ENCODE data around the gene MYO1H. TPM values are rescaled to one million over a fixed set of nuclear protein-coding genes. Genes with fewer than 3 reads are reported as not detected.

The MYO1H gene
- total RNA-seq, 1 donor from 2014 or later = not detected

DNA sequence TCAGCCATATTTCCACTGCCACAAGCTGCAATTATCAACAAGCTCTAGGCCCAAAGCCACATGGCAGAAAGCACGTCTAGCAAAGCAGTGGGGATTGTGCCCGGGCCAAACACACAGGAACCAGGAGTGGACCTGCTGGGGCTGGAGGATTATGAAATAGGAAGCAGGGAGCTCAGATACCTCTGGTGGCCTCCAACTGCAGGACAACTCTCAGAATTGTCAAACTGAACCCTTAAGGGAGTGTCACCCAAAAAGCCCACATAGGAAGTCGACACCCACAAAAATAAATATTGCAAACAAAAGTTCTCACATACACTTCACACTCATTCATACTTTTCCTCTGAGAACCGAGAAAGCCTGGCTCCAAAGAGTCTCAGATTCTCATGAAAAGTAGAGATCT is 103.3 kb downstream of the MYO1H start:
- no peaks in the 10 kb centered on the region for H3K27me3 ChIP-seq (ENCODE audit: insufficient read depth, low read length)
- no peak overlapping the region for H3K27ac ChIP-seq (ENCODE audit: low read depth, low read length)
- H3K4me3 ChIP-seq (ENCODE audit: insufficient read depth, low read depth, low read length) = no peak overlapping the region
- FAIRE-seq (no peak), DNase-seq (ENCODE audit: low read depth) (no peak)
- H3K36me3 ChIP-seq (ENCODE audit: insufficient read depth, low read length) = peaks cover 55% of the 10 kb centered on the region
- H3K9me3 ChIP-seq (ENCODE audit: insufficient read depth, low read depth, low read length) = no peaks in the 10 kb centered on the region
- TF ChIP-seq, protein P1, sequence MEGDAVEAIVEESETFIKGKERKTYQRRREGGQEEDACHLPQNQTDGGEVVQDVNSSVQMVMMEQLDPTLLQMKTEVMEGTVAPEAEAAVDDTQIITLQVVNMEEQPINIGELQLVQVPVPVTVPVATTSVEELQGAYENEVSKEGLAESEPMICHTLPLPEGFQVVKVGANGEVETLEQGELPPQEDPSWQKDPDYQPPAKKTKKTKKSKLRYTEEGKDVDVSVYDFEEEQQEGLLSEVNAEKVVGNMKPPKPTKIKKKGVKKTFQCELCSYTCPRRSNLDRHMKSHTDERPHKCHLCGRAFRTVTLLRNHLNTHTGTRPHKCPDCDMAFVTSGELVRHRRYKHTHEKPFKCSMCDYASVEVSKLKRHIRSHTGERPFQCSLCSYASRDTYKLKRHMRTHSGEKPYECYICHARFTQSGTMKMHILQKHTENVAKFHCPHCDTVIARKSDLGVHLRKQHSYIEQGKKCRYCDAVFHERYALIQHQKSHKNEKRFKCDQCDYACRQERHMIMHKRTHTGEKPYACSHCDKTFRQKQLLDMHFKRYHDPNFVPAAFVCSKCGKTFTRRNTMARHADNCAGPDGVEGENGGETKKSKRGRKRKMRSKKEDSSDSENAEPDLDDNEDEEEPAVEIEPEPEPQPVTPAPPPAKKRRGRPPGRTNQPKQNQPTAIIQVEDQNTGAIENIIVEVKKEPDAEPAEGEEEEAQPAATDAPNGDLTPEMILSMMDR (IDR thresholded peaks at IDR 0.05; ENCODE audit: insufficient read depth, low read depth, low read length) = no peak
- TF ChIP-seq EZH2 (IDR thresholded peaks at IDR 0.05; ENCODE audit: insufficient read depth, low read length) = no peak
- H3K27me3 Mint-ChIP-seq (ENCODE audit: low read depth, unreplicated experiment) = no peaks in the 10 kb centered on the region
- peaks cover 21% of the 10 kb centered on the region for H3K4me1 Mint-ChIP-seq (ENCODE audit: low read depth, unreplicated experiment)
- no peak overlapping the region for H3K27ac Mint-ChIP-seq (ENCODE audit: unreplicated experiment)
- H3K79me2 ChIP-seq (ENCODE audit: insufficient read depth, low read length) = peaks cover 86% of the 10 kb centered on the region
- H3K4me3 Mint-ChIP-seq (ENCODE audit: unreplicated experiment) = no peak overlapping the region
- H4K20me1 ChIP-seq (ENCODE audit: insufficient read depth, low read length) = peaks cover 73% of the 10 kb centered on the region
- H3K9ac ChIP-seq (ENCODE audit: low read length) = no peak overlapping the region
- H3K36me3 Mint-ChIP-seq (ENCODE audit: low read depth, unreplicated experiment) = peaks cover 32% of the 10 kb centered on the region
- no peaks in the 10 kb centered on the region for H3K9me3 Mint-ChIP-seq (ENCODE audit: unreplicated experiment)
- no peak overlapping the region for H3K4me2 ChIP-seq (ENCODE audit: low read length)
- no peak overlapping the region for H2AFZ ChIP-seq (ENCODE audit: low read depth, low read length)
- peaks cover 12% of the 10 kb centered on the region for H3K4me1 ChIP-seq (ENCODE audit: insufficient read depth, low read length)

DNA sequence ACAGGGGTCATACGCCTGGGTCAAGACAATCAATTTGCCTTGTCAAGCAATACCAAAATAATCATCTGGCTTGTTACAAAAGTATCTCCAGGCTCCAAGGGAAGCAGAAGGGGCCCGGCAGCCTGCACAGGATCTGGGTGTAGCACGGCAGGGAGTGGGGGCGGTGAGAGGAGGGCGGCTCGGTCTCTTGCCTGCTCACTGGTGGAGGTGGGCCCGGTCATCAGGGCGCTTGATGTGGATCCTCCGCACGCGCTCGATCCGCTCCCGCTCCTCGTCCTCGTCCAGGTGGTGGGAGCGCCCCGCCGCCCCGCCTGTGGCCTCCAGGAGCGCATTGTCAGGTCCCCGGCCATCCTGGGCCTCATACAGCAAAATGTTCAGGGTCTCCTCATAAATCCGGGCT is 103.7 kb downstream of the MYO1H start:
- DNase-seq (ENCODE audit: low read depth) = no peak
- Mint-ChIP-seq H3K4me3 (ENCODE audit: unreplicated experiment) (no peak overlapping the region), H3K27me3 (ENCODE audit: low read depth, unreplicated experiment) (no peaks in the 10 kb centered on the region), H3K9me3 (ENCODE audit: unreplicated experiment) (no peaks in the 10 kb centered on the region), H3K27ac (ENCODE audit: unreplicated experiment) (no peak overlapping the region), H3K36me3 (ENCODE audit: low read depth, unreplicated experiment) (peaks cover 34% of the 10 kb centered on the region), H3K4me1 (ENCODE audit: low read depth, unreplicated experiment) (peaks cover 23% of the 10 kb centered on the region)
- peaks cover 88% of the 10 kb centered on the region for H3K79me2 ChIP-seq (ENCODE audit: insufficient read depth, low read length)
- H2AFZ ChIP-seq (ENCODE audit: low read depth, low read length) = no peak overlapping the region
- H3K4me1 ChIP-seq (ENCODE audit: insufficient read depth, low read length) = peaks cover 13% of the 10 kb centered on the region
- no peak overlapping the region for H3K4me2 ChIP-seq (ENCODE audit: low read length)
- peaks cover 76% of the 10 kb centered on the region for H4K20me1 ChIP-seq (ENCODE audit: insufficient read depth, low read length)
- no peak overlapping the region for H3K9ac ChIP-seq (ENCODE audit: low read length)
- H3K36me3 ChIP-seq (ENCODE audit: insufficient read depth, low read length) = peaks cover 60% of the 10 kb centered on the region
- H3K27ac ChIP-seq (ENCODE audit: low read depth, low read length) = no peak overlapping the region
- no peaks in the 10 kb centered on the region for H3K27me3 ChIP-seq (ENCODE audit: insufficient read depth, low read length)
- no peak for FAIRE-seq
- H3K9me3 ChIP-seq (ENCODE audit: insufficient read depth, low read depth, low read length) = no peaks in the 10 kb centered on the region
- TF ChIP-seq EZH2 (IDR thresholded peaks at IDR 0.05; ENCODE audit: insufficient read depth, low read length) = no peak
- TF ChIP-seq, protein P1 (IDR thresholded peaks at IDR 0.05; ENCODE audit: insufficient read depth, low read depth, low read length) = no peak
- H3K4me3 ChIP-seq (ENCODE audit: insufficient read depth, low read depth, low read length) = no peak overlapping the region

GRCh38 chr12:109452489-109452888 is 104.8 kb downstream of the MYO1H start:
- Histone ChIP-seq H3K9ac (ENCODE audit: low read length) (no peak overlapping the region), H4K20me1 (ENCODE audit: insufficient read depth, low read length) (peaks cover 69% of the 10 kb centered on the region), H3K4me1 (ENCODE audit: insufficient read depth, low read length) (peaks cover 16% of the 10 kb centered on the region), H3K27me3 (ENCODE audit: insufficient read depth, low read length) (no peaks in the 10 kb centered on the region), H2AFZ (ENCODE audit: low read depth, low read length) (no peak overlapping the region), H3K79me2 (ENCODE audit: insufficient read depth, low read length) (peaks cover 91% of the 10 kb centered on the region), H3K27ac (ENCODE audit: low read depth, low read length) (no peak overlapping the region), H3K36me3 (ENCODE audit: insufficient read depth, low read length) (peaks cover 62% of the 10 kb centered on the region), H3K9me3 (ENCODE audit: insufficient read depth, low read depth, low read length) (no peaks in the 10 kb centered on the region), H3K4me3 (ENCODE audit: insufficient read depth, low read depth, low read length) (no peak overlapping the region), H3K4me2 (ENCODE audit: low read length) (no peak overlapping the region)
- no peaks in the 10 kb centered on the region for H3K27me3 Mint-ChIP-seq (ENCODE audit: low read depth, unreplicated experiment)
- no peak for TF ChIP-seq EZH2 (IDR thresholded peaks at IDR 0.05; ENCODE audit: insufficient read depth, low read length)
- TF ChIP-seq, protein P1 (IDR thresholded peaks at IDR 0.05; ENCODE audit: insufficient read depth, low read depth, low read length) = no peak
- no peak overlapping the region for H3K4me3 Mint-ChIP-seq (ENCODE audit: unreplicated experiment)
- no peak for DNase-seq (ENCODE audit: low read depth)
- H3K4me1 Mint-ChIP-seq (ENCODE audit: low read depth, unreplicated experiment) = peaks cover 33% of the 10 kb centered on the region
- H3K9me3 Mint-ChIP-seq (ENCODE audit: unreplicated experiment) = no peaks in the 10 kb centered on the region
- peaks cover 38% of the 10 kb centered on the region for H3K36me3 Mint-ChIP-seq (ENCODE audit: low read depth, unreplicated experiment)
- FAIRE-seq = no peak
- no peak overlapping the region for H3K27ac Mint-ChIP-seq (ENCODE audit: unreplicated experiment)

Measured in astrocyte (in vitro differentiated cells and primary cell).